ENCODE measurements around the gene GYPE. TPM values are rescaled to one million over a fixed set of nuclear protein-coding genes. Genes with fewer than 3 reads are reported as not detected.

The GYPE gene
- total RNA-seq, 1 donor from 2014 or later: 1.2 TPM

Other genes starting within 250 kb of the GYPE start
- gene FREM3, start 204.9 kb downstream of the GYPE start, total RNA-seq: not detected
- 5.3 TPM for gene GYPB, start 113.8 kb upstream of the GYPE start, total RNA-seq
- 5.1 TPM for gene GYPA, start 235.2 kb upstream of the GYPE start, total RNA-seq